OCI-LY7 (cell line): Measurements from ENCODE around the gene CASKIN1. TPM values are rescaled to one million over a fixed set of nuclear protein-coding genes. Genes with fewer than 3 reads are reported as not detected.
A peak's percentile ranks its signal among the peaks of the same experiment; 100 is the strongest.

Source experiments
- BruUV-seq: library from RNA; stranded (reverse); fragments of 400-500 nt; replicated peaks from 2 replicates; lab custom pipeline; 2021; lab: Mats Ljungman, UMichigan
- CTCF ChIA-PET: fragments of 300-600 bp; sonication (Branson Sonifier 250); formaldehyde crosslinking; loops from one replicate; lab custom pipeline; 2022; ENCODE audit warnings: antibody characterized with exemption; ENCODE audit not compliant: unreplicated experiment; lab: Charles Lee
- POLR2A ChIA-PET: fragments of 300-600 bp; sonication (Branson Sonifier 250); formaldehyde crosslinking; loops from one replicate; lab custom pipeline; 2022; ENCODE audit warnings: antibody characterized with exemption; lab: Charles Lee
- DNase-seq: peaks from one replicate; pipeline ENCODE4 v3.0.0-alpha.2; 2015; ENCODE audit warnings: low spot score
- H2AFZ ChIP-seq: fragments of 200-600 bp; sonication (generic), shearing (Covaris generic); 2 replicates; pipeline ENCODE4 v1.6.1; 2014; ENCODE audit warnings: mild to moderate bottlenecking, antibody characterized with exemption, low read length, moderate library complexity
- H3K27ac ChIP-seq: fragments of 200-600 bp; sonication (generic); 2 replicates; pipeline ENCODE4 v1.5.1; 2014; ENCODE audit warnings: mixed run types, low read depth, mild to moderate bottlenecking, moderate library complexity, low read length, inconsistent platforms; ENCODE audit not compliant: poor library complexity, severe bottlenecking
- H3K36me3 ChIP-seq: fragments of 200-600 bp; sonication (generic); 2 replicates; pipeline ENCODE4 v1.6.1; 2014; ENCODE audit warnings: mild to moderate bottlenecking, antibody characterized with exemption, low read length, moderate library complexity, mixed read lengths; ENCODE audit not compliant: insufficient read depth
- H3K4me1 ChIP-seq: fragments of 200-600 bp; sonication (generic); 2 replicates; pipeline ENCODE4 v1.5.1; 2014; ENCODE audit warnings: mild to moderate bottlenecking, low read length; ENCODE audit not compliant: insufficient read depth, poor library complexity, severe bottlenecking
- H3K4me2 ChIP-seq: fragments of 200-600 bp; sonication (generic); 2 replicates; pipeline ENCODE4 v1.6.1; 2014; ENCODE audit warnings: mild to moderate bottlenecking, low read length
- H3K4me3 ChIP-seq: fragments of 200-600 bp; sonication (generic); 2 replicates; pipeline ENCODE4 v1.5.1; 2014; ENCODE audit warnings: mild to moderate bottlenecking, low read depth, low read length; ENCODE audit not compliant: poor library complexity, severe bottlenecking
- H3K79me2 ChIP-seq: fragments of 200-600 bp; sonication (generic); 2 replicates; pipeline ENCODE4 v1.6.1; 2016; ENCODE audit warnings: low read depth, mild to moderate bottlenecking, low read length, moderate library complexity, mixed read lengths; ENCODE audit not compliant: insufficient read depth
- H3K9me2 ChIP-seq: fragments of 200-600 bp; sonication (generic); 2 replicates; pipeline ENCODE4 v1.6.1; 2016; ENCODE audit warnings: mild to moderate bottlenecking, low read length, mixed read lengths; ENCODE audit not compliant: insufficient read depth
- H3K9me3 ChIP-seq: fragments of 200-600 bp; sonication (generic); 2 replicates; pipeline ENCODE4 v1.6.1; 2014; ENCODE audit warnings: mild to moderate bottlenecking, mixed run types, low read length, mixed read lengths
- H4K20me1 ChIP-seq: fragments of 200-600 bp; sonication (generic); 2 replicates; pipeline ENCODE4 v1.6.1; 2014; ENCODE audit warnings: mild to moderate bottlenecking, antibody characterized with exemption, low read length, moderate library complexity, mixed read lengths; ENCODE audit not compliant: insufficient read depth
- EZH2phosphoT487 ChIP-seq: fragments of 200-600 bp; sonication (generic); IDR thresholded peaks from 2 replicates; pipeline ENCODE4 v1.6.1; 2018; ENCODE audit warnings: low read depth, borderline replicate concordance, mild to moderate bottlenecking, mixed run types, antibody characterized with exemption, low read length, moderate library complexity, mixed read lengths
- intact Hi-C: fragments of 100-400 bp; cut with micrococcal nuclease; formaldehyde crosslinking; loops from one replicate; pipeline ENCODE4 v1.10.0; 2022; ENCODE audit not compliant: unreplicated experiment
- total RNA-seq, 2 experiments: library from RNA; depleted of rRNA in 1 of 2; stranded (reverse); fragments of >200 nt in 1 of 2; shearing (Covaris generic) in 1 of 2; gene quantifications; 2 replicates each; pipeline ENCODE4 v1.2.3, GENCODE V29; 2014 to 2022
- TF ChIP-seq, protein P1 (sequence below): fragments of 200-600 bp; sonication (generic); conservative IDR thresholded peaks from 2 replicates; pipeline ENCODE4 v1.5.1; 2014; ENCODE audit warnings: mild to moderate bottlenecking, antibody characterized with exemption, low read length, moderate library complexity, mixed read lengths

CASKIN1 gene
- total RNA-seq, 2 experiments from 2014 or later, result 0.06 to 0.09 TPM

DNA sequence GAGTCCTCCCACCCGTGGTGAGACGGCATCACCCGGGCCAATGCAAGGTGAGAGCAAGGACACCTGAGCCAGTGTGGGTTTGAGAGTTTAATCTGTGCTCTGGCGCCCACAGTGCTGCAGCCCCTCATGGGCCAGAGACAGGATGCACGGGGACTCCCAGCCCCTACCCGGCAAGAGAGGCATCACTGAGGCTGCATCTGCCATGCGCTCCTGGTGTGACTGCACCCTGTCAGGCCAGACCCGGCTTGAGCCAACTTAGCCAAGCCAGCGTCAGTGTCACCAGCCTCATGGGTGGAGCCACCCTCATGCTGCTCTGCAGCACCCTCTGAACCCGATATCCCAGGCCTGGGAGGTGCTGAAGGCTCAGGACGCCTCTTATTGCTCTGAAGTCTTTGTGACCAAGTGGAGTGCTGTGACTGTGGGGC, 15.5 kb upstream of the CASKIN1 start:
- H3K9me3 ChIP-seq, result no peaks in the 10 kb centered on the region
- no peak overlapping the region for H3K27ac ChIP-seq
- H3K36me3 ChIP-seq, result peaks cover 47% of the 10 kb centered on the region
- intact Hi-C loops, result no loop called here
- peaks cover 26% of the 10 kb centered on the region; the same call in 1 of the 2 replicates for H3K79me2 ChIP-seq
- H4K20me1 ChIP-seq, result peaks cover 13% of the 10 kb centered on the region; the same call in 1 of the 2 replicates
- POLR2A ChIA-PET, result interaction anchor here (0.6 kb wide), 1 partner anchor 52 kb away, joined by 3 read pairs; no protein-coding TSS in a partner anchor
- peak overlapping the region; percentile 78 for H3K4me2 ChIP-seq
- TF ChIP-seq EZH2phosphoT487, result no peak
- TF ChIP-seq, protein P1, sequence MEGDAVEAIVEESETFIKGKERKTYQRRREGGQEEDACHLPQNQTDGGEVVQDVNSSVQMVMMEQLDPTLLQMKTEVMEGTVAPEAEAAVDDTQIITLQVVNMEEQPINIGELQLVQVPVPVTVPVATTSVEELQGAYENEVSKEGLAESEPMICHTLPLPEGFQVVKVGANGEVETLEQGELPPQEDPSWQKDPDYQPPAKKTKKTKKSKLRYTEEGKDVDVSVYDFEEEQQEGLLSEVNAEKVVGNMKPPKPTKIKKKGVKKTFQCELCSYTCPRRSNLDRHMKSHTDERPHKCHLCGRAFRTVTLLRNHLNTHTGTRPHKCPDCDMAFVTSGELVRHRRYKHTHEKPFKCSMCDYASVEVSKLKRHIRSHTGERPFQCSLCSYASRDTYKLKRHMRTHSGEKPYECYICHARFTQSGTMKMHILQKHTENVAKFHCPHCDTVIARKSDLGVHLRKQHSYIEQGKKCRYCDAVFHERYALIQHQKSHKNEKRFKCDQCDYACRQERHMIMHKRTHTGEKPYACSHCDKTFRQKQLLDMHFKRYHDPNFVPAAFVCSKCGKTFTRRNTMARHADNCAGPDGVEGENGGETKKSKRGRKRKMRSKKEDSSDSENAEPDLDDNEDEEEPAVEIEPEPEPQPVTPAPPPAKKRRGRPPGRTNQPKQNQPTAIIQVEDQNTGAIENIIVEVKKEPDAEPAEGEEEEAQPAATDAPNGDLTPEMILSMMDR, result no peak
- no peak overlapping the region for H2AFZ ChIP-seq
- H3K4me1 ChIP-seq, result peaks cover 27% of the 10 kb centered on the region
- no peak for DNase-seq
- no peaks in the 10 kb centered on the region for H3K9me2 ChIP-seq
- peak overlapping the region; percentile 98 for H3K4me3 ChIP-seq
- BruUV-seq, result no TSS peak
- CTCF ChIA-PET, result no interaction called here

DNA sequence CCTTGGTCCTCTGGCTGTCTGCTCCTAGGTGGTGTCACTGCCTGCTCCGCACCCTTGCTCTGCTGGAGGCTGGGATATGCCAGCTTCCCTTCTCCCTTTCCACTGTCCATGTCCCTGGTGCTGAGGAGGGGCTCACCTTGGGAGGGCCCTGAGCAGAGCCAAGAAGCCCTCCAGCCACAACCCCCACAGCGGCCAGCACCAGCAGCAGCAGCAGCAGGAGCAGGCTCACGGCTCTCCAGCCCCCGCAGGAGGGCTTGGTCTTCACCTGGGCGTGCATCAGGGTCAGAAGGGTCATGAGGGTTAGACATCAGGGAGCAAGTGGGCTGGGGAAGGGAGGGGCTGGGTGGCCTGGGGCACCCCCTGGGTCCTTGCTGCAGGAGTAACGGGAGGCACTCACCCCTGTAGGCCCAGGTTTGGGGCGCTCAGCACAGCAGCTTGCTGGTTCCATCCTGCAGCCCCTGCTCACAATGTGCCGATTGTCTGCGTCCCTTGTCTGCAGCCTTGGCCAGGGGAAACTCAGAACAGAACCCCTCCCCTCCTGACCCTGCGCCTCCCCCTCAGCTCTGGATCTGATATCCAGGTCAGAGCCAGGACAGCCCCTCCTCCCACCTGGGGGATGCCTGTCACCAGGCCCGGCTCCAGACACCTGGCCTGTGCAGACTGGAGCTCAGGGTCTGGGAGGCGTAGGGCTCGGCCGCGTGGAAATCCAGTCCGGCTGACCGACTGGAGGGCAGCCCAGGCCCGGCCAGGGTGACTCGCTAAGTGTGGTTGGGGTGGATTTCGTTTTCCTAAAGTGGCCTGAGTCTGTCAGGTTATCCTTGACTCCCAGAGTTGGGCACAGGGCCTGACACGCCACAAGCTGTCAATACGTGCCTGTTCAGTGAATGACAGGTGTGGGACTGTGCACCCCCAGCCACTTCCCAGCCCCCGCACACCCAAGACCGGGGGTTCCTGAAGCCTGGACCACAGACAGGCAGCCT, 14.3 kb upstream of the CASKIN1 start, which contains the start of gene BRICD5:
BRICD5 (minus strand) TSS at position 478 of the 980 bp plus-strand sequence; CDS start at position 448, 30 bp downstream.
- Histone ChIP-seq H3K27ac (no peak within 1 kb of the TSS), H3K4me3 (no peak within 1 kb of the TSS), H3K9me2 (no peaks in the 10 kb centered on the region), H3K9me3 (no peaks in the 10 kb centered on the region), H4K20me1 (peaks cover 13% of the 10 kb centered on the region; the same call in 1 of the 2 replicates), H3K79me2 (peaks cover 30% of the 10 kb centered on the region; the same call in 1 of the 2 replicates), H3K4me1 (peaks cover 26% of the 10 kb centered on the region), H3K36me3 (peaks cover 46% of the 10 kb centered on the region), H3K4me2 (peak within 1 kb of the TSS; percentile 78; the same call in 1 of the 2 replicates), H2AFZ (no peak within 1 kb of the TSS)
- DNase-seq, result no peak
- TF ChIP-seq EZH2phosphoT487, result no peak
- TF ChIP-seq, protein P1, result no peak
- CTCF ChIA-PET, result no interaction called here
- BruUV-seq, result no TSS peak
- intact Hi-C loops, result no loop called here
- POLR2A ChIA-PET, result no interaction called here
